HUES6 (cell line): ENCODE results near the gene NIN.

Source experiments
- H3K27ac ChIP-seq: 2 replicates; pipeline ENCODE4 v1.7.0; 2013; ENCODE audit warnings: low read depth, mild to moderate bottlenecking, low read length, inconsistent platforms
- H3K27me3 ChIP-seq: 2 replicates; pipeline ENCODE4 v1.6.1; 2013; ENCODE audit warnings: low read length; ENCODE audit not compliant: control insufficient read depth, insufficient read depth
- H3K36me3 ChIP-seq: 2 replicates; pipeline ENCODE4 v1.6.1; 2013; ENCODE audit warnings: low read length; ENCODE audit not compliant: control insufficient read depth, insufficient read depth
- H3K4me1 ChIP-seq: 2 replicates; pipeline ENCODE4 v1.6.1; 2013; ENCODE audit warnings: low read length; ENCODE audit not compliant: control insufficient read depth, insufficient read depth
- H3K4me3 ChIP-seq: 2 replicates; pipeline ENCODE4 v1.5.1; 2013; ENCODE audit warnings: low read depth, low read length
- H3K9ac ChIP-seq: one replicate; pipeline ENCODE4 v1.6.1; 2013; ENCODE audit warnings: mild to moderate bottlenecking, low read length
- H3K9me3 ChIP-seq: 2 replicates; pipeline ENCODE4 v1.6.1; 2013; ENCODE audit warnings: low read depth, low read length; ENCODE audit not compliant: control insufficient read depth, insufficient read depth

NIN gene

DNA sequence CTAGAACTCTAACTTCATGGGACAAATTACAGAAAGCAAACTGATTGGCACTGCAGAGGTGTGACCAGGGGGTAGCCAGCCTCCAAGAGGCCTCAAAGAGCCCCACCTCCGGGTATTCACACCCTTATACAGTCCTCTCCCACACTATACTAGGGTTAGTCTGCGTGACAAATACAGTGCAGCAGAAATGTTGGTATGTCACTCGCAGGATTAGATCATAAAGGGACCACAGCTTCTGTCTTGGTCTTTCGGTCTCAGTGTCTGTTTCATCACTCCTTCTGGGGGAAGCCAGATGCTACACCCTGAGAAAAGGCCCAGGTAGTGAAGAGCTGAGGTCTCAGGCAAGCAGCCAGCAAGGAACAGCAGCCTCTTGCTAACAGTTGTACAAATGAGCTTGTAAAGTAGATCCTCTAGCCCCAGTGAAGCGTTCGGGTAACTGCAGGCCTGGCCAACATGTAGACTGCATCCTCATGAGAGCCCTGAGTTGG is 94.0 kb downstream of the NIN start:
- Histone ChIP-seq H3K27ac (no peak overlapping the region), H3K36me3 (peaks cover 40% of the 10 kb centered on the region), H3K27me3 (no peaks in the 10 kb centered on the region), H3K9ac (no peak overlapping the region), H3K4me1 (peaks cover 6% of the 10 kb centered on the region; the same call in 1 of the 2 replicates), H3K9me3 (no peaks in the 10 kb centered on the region), H3K4me3 (no peak overlapping the region)

DNA sequence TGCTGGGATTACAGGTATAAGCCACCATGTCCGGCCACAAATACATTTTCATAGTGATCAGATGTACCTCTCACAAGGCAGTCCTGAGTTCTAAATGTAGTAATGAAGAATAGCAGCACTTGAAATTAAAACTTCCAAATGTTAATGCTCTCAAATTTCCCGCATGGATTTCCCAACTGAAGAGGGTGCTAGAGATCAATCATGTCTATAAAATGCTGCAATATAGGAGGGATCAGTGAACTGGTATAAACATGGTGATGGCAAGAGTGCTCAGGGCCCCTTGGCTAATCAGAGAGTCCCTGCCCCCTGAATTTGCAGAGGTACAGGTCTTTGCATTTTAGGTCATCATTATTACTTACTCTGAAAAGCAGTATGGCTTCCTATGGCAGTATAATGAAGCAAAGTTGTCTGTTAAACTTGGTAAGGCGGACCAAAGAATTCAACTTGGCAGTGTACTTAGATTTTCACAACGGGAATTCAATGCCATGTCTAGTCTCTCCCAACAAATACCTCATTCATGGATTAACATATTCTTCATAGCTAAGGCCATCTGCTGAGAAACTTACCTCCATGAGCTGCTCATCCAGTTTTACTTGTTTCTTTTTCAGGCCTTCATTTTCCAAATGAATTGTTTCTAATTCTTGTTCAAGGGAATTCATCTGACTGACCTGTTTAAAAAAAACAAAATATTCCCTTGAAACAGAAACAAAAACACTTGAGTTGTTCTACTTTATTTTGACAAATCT is 95.8 kb downstream of the NIN start:
- H3K4me3 ChIP-seq: no peak overlapping the region
- peaks cover 43% of the 10 kb centered on the region for H3K36me3 ChIP-seq
- no peaks in the 10 kb centered on the region for H3K4me1 ChIP-seq
- 0 out of 2 replicates have a peak, but pooled peaks cover 2% of the 10 kb centered on the region for H3K9me3 ChIP-seq
- no peaks in the 10 kb centered on the region for H3K27me3 ChIP-seq
- no peak overlapping the region for H3K27ac ChIP-seq
- H3K9ac ChIP-seq: no peak overlapping the region

DNA sequence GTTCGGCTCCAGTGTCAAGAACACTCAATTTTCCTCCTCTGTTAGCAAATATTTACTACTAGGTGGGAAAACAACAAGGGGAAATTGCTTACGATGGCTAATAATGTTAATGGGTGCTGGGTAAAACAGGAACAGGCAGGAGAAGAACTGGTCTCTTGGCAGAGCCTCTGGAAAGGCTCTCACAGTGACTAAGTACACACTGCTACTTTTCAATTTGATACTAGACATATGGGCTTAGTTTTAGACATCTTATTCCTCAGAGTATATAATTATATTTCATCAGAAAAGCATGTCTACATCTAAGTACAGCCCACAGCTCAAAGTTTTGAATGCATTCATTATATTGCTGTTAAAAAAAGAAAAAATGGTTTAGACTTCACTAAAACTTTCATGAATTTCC is 97.5 kb downstream of the NIN start:
- Histone ChIP-seq H3K4me3 (no peak overlapping the region), H3K9me3 (peaks cover 2% of the 10 kb centered on the region; the same call in 1 of the 2 replicates), H3K27me3 (no peaks in the 10 kb centered on the region), H3K9ac (no peak overlapping the region), H3K36me3 (peaks cover 50% of the 10 kb centered on the region), H3K4me1 (no peaks in the 10 kb centered on the region), H3K27ac (no peak overlapping the region)

DNA sequence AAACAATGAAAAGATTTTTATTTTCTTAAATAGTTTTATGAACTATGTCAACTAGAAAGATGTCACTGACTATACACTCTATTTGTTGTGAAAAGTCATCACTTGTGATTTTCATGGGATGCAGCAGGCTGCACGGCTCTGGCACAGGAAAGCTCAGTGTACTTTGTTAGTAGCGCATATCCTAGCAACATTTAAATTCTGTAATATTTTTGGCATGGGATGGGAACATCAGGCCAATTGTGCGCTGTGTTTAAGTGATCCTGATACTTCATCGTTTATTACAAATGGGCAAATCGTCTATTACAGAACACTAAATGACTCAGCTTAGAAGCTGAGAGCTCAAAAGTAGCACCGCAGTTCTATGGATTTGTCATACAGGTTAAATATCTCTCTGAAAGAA is 102.1 kb downstream of the NIN start:
- Histone ChIP-seq H3K27me3 (no peaks in the 10 kb centered on the region), H3K4me1 (no peaks in the 10 kb centered on the region), H3K36me3 (peaks cover 54% of the 10 kb centered on the region), H3K9ac (no peak overlapping the region), H3K9me3 (peaks cover 2% of the 10 kb centered on the region; the same call in 1 of the 2 replicates), H3K4me3 (no peak overlapping the region), H3K27ac (no peak overlapping the region)

DNA sequence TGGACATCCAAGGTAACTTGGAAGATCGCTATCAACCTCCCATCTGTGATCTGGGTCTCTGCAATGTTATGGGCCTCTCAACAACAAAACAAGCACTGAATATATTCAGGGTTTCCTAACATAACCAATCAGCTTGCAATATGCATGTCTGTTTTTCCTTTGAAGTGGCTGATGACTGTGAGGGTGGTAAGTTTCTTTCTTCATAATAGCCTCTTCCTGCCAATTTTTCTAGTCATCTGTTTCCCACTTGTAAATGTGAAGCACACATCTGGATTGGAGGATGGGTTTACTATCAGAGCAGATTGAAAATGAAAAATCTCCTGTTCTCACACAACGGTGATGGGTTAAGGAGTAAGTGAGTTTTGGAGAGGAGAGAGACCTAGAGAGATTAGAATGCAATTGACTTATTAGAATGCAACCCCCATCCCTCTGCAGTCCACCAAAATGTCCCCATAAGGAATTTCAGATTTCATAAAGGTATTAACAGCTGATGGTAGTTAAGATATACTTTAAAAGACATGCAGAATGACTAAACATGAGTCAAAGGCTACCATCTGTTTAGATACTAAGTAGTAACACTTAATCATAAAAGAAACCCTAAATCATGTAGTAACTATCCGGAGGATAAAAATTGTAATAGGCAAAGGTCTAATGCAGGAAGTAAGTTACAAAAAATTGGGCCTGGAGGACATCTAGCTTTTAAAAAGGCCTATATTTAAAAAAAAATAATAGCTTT is 104.4 kb downstream of the NIN start:
- Histone ChIP-seq H3K27ac (no peak overlapping the region), H3K27me3 (no peaks in the 10 kb centered on the region), H3K9me3 (peaks cover 2% of the 10 kb centered on the region; the same call in 1 of the 2 replicates), H3K9ac (no peak overlapping the region), H3K4me3 (no peak overlapping the region), H3K36me3 (peaks cover 59% of the 10 kb centered on the region), H3K4me1 (no peaks in the 10 kb centered on the region)

DNA sequence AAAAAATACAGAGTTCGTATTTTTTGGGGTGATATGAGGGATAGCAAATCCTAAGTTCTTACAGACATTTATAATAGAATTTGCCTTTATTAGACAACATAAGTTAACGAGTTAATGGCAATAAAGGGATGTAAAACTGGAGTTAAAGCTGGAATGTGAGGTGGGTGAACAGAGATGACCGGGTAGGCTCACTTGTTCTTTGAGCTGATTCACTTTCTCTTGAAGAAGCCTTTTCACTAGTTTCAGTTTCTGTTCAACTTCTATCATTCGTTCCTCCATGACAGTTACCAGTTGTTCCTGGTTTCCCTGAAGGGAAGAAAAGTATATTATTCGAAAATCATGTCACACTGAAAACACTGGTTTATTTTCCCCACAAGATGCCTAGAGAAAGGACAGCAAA is 105.2 kb downstream of the NIN start:
- H3K36me3 ChIP-seq: peaks cover 59% of the 10 kb centered on the region
- no peaks in the 10 kb centered on the region for H3K27me3 ChIP-seq
- H3K9me3 ChIP-seq: peaks cover 2% of the 10 kb centered on the region; the same call in 1 of the 2 replicates
- H3K4me3 ChIP-seq: no peak overlapping the region
- no peak overlapping the region for H3K27ac ChIP-seq
- H3K9ac ChIP-seq: no peak overlapping the region
- no peaks in the 10 kb centered on the region for H3K4me1 ChIP-seq

DNA sequence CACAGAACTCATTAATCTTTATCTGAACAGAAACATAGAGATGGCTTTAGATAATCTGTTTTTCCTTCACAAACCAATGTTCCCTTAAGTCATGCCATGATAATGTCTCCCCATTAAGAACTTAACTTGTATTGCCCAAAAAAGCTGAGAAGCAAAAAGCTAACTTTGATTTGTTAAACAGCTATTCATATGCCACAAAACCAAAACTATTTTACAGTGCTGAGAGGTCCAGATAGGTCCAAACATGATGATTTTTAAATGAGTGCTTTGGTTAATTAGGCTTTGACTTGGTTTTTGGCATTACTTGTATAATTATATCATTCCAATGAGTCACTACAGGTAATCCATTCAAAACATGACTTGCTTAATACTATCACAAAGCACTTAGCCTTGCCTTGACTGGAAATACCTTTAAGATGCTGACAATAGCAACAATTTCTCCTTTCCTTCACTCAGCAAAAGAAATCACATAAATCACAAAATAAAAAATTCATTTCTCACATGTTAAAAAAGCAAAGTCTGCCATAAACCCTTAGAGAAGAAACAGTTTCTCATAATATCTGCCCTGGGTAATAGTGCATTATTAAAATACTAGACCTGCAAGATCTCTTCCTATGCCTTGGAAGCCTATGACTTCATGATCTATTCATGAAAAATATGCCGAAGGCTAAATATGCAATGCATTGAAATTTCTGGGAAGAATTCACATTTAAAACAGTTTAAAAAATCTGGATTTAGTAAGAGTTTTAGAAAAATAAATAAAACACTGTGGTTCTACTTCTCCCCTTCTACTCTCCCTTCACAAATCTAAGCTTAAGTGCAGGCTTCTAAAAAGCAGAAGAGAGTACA is 110.8 kb downstream of the NIN start:
- H3K36me3 ChIP-seq: peaks cover 21% of the 10 kb centered on the region
- no peaks in the 10 kb centered on the region for H3K9me3 ChIP-seq
- H3K27me3 ChIP-seq: no peaks in the 10 kb centered on the region
- no peak overlapping the region for H3K27ac ChIP-seq
- H3K9ac ChIP-seq: no peak overlapping the region
- H3K4me3 ChIP-seq: no peak overlapping the region
- no peaks in the 10 kb centered on the region for H3K4me1 ChIP-seq

DNA sequence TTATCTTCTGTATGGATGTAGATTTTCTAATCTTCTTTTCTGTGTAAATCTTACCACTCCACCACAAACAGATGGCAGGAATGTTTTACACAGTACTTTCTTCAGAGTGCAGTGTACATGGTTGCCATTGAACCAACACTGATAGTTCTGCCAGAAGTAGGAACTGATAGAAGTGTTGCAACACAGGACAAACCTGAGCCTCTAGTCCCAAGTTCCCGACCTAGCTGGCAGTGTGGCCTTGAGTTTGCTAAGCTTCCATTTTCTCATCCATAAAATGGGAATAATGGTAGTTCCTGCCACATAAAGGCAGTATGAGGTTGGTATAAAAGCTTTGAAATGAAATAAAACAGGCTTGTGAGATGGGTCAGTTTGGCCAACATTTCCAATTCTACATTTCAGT is 112.0 kb downstream of the NIN start:
- Histone ChIP-seq H3K9ac (no peak overlapping the region), H3K27me3 (no peaks in the 10 kb centered on the region), H3K27ac (no peak overlapping the region), H3K36me3 (peaks cover 9% of the 10 kb centered on the region; the same call in 1 of the 2 replicates), H3K4me3 (no peak overlapping the region), H3K4me1 (no peaks in the 10 kb centered on the region), H3K9me3 (no peaks in the 10 kb centered on the region)

DNA sequence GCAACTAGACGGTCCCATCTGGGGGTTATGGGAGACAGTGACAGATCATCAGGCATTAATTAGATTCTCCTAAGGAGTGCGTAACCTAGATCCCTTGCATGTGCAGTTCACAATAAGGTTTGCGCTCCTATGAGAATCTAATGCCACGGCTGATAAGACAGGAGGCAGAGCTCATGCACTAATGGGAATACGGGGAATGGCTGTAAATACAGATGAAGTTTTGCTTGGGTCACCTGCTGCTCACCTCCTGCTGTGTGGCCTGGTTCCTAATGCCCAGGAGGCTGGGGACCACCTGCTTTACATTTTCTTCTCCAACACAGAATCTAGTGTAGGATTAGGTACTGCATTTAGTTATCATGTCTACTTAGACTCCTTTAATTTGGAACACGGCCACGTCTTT is 113.2 kb downstream of the NIN start:
- Histone ChIP-seq H3K4me1 (no peaks in the 10 kb centered on the region), H3K4me3 (no peak overlapping the region), H3K27ac (no peak overlapping the region), H3K9ac (no peak overlapping the region), H3K9me3 (no peaks in the 10 kb centered on the region), H3K36me3 (0 out of 2 replicates have a peak, but pooled peaks cover 2% of the 10 kb centered on the region), H3K27me3 (no peaks in the 10 kb centered on the region)

DNA sequence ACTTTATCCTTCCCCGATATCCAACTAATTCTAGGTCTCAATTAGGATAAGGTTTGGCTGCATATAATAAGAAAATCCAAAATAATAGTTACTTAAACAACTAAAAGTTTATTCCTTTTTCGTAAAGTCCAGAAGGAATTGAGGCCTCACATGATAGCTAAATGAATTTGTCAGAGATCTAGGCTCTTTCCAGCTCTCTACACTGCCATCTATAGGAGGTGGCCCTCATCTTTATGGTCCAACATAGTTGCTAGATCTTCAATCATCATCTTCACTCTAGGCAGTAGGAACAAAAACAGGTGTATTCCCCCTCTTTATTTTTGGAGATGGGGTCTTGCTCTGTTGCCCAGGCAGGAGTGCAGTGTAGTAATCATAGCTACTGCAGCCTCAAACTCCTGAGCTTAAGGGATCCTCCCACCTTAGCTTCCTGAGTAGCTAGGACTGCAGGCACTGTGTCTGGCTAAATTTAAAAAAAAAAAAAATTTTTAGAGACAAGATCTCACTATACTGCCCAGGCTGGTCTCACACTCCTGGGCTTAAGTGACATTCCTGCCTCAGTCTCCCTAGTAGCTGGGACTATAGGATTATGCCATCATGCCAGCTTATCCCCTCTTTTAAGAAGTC is 116.4 kb downstream of the NIN start:
- Histone ChIP-seq H3K4me3 (no peak overlapping the region), H3K4me1 (no peaks in the 10 kb centered on the region), H3K27me3 (no peaks in the 10 kb centered on the region), H3K36me3 (no peaks in the 10 kb centered on the region), H3K27ac (no peak overlapping the region), H3K9me3 (no peaks in the 10 kb centered on the region), H3K9ac (no peak overlapping the region)
